HCT116 (cell line): ENCODE data around the gene EPN1. TPM values are rescaled to one million over a fixed set of nuclear protein-coding genes. Genes with fewer than 3 reads are reported as not detected.
A peak's percentile ranks its signal among the peaks of the same experiment; 100 is the strongest.

Source experiments
- ATAC-seq: fragments of 200-7000 bp; cut with Tn5 transposase; 2 replicates; pipeline ENCODE4 v1.9.1; 2020; ENCODE audit warnings: mild to moderate bottlenecking, moderate library complexity
- BruUV-seq: library from RNA; stranded (reverse); fragments of 400-500 nt; replicated peaks from 2 replicates; lab custom pipeline; 2021; lab: Mats Ljungman, UMichigan
- CTCF ChIA-PET: fragments of 300-600 bp; sonication (Branson Sonifier 250); formaldehyde crosslinking; loops from one replicate; lab custom pipeline; 2021; ENCODE audit warnings: antibody characterized with exemption; lab: Charles Lee
- POLR2A ChIA-PET: fragments of 300-600, 350-600 bp; sonication (Branson Sonifier 250); formaldehyde crosslinking; loops from one replicate; lab custom pipeline; 2021; ENCODE audit warnings: antibody characterized with exemption; lab: Charles Lee
- RAD21 ChIA-PET, 2 experiments: fragments of 300-600 bp; sonication (Branson Sonifier 250); formaldehyde crosslinking; loops; one replicate each; lab custom pipeline; 2023; ENCODE audit warnings: low total read pairs in 2 of 2; ENCODE audit not compliant: uncharacterized antibody in 2 of 2, unreplicated experiment in 2 of 2, low non-redundant PET in 1 of 2; lab: Charles Lee
- DNase-seq: peaks from one replicate; pipeline ENCODE4 v3.0.0-alpha.2; 2010; ENCODE audit warnings: low read depth, low spot score
- H2AFZ ChIP-seq: fragments of 200-600 bp; shearing (Covaris generic), sonication (generic); 2 replicates; pipeline ENCODE4 v1.6.1; 2017; ENCODE audit warnings: low read depth, mixed run types, mixed read lengths, antibody characterized with exemption, low read length; ENCODE audit not compliant: poor library complexity, severe bottlenecking
- H3K27ac ChIP-seq: 2 replicates; pipeline ENCODE4 v1.5.1; 2012; ENCODE audit warnings: low read depth, low read length
- H3K27me3 ChIP-seq: fragments of 200-600 bp; sonication (generic); 2 replicates; pipeline ENCODE4 v1.6.1; 2016; ENCODE audit warnings: mixed run types, low read length, mixed read lengths; ENCODE audit not compliant: insufficient read depth
- H3K36me3 ChIP-seq, 2 experiments: fragments of 200-500 bp in 1 of 2; fragments of 200-600 bp in 1 of 2; sonication (Bioruptor generic) in 1 of 2; sonication (generic) in 1 of 2; 2 replicates each; pipeline versions ENCODE4 v1.5.1 to v1.6.1; 2014 to 2016; ENCODE audit warnings: low read length in 2 of 2, inconsistent platforms in 1 of 2, mixed read lengths in 1 of 2, mixed run types in 1 of 2; ENCODE audit not compliant: insufficient read depth in 2 of 2, control insufficient read depth in 1 of 2
- H3K4me1 ChIP-seq, 2 experiments: fragments of 200-600 bp in 1 of 2; sonication (generic) in 1 of 2; 2 replicates each; pipeline versions ENCODE4 v1.5.1 to v1.6.1; 2012 to 2017; ENCODE audit warnings: low read length in 2 of 2, inconsistent platforms in 1 of 2, mild to moderate bottlenecking in 1 of 2, mixed read lengths in 1 of 2, mixed run types in 1 of 2, moderate library complexity in 1 of 2; ENCODE audit not compliant: insufficient read depth in 2 of 2, control insufficient read depth in 1 of 2
- H3K4me2 ChIP-seq: fragments of 200-600 bp; sonication (generic); 2 replicates; pipeline ENCODE4 v1.6.1; 2017; ENCODE audit warnings: mixed run types, low read length, mixed read lengths
- H3K4me3 ChIP-seq, 2 experiments: fragments of 200-600 bp in 1 of 2; sonication (generic) in 1 of 2; replicated peaks in 1 of 2; 2 replicates each; pipeline ENCODE4 v1.5.1; 2011 to 2016; ENCODE audit warnings: low read length in 2 of 2, control low read depth in 1 of 2, low read depth in 1 of 2, mild to moderate bottlenecking in 1 of 2, mixed read lengths in 1 of 2, mixed run types in 1 of 2
- H3K79me2 ChIP-seq: fragments of 200-600 bp; sonication (generic); 2 replicates; pipeline ENCODE4 v1.6.1; 2017; ENCODE audit warnings: mild to moderate bottlenecking, mixed run types, low read length, moderate library complexity, mixed read lengths; ENCODE audit not compliant: insufficient read depth
- H3K9ac ChIP-seq: fragments of 200-600 bp; sonication (generic); 2 replicates; pipeline ENCODE4 v1.6.1; 2016; ENCODE audit warnings: low read length, mixed read lengths
- H3K9me2 ChIP-seq: fragments of 200-600 bp; sonication (generic), shearing (Covaris generic); 2 replicates; pipeline ENCODE4 v1.6.1; 2017; ENCODE audit warnings: mixed run types, mild to moderate bottlenecking, moderate library complexity; ENCODE audit not compliant: insufficient read depth
- H3K9me3 ChIP-seq, 2 experiments: fragments of 200-500 bp in 1 of 2; fragments of 200-600 bp in 1 of 2; sonication (Bioruptor generic) in 1 of 2; sonication (generic) in 1 of 2; 2 replicates each; pipeline ENCODE4 v1.6.1; 2014 to 2017; ENCODE audit warnings: low read length in 2 of 2, mixed read lengths in 2 of 2, inconsistent platforms in 1 of 2, low read depth in 1 of 2, mild to moderate bottlenecking in 1 of 2, mixed run types in 1 of 2, moderate library complexity in 1 of 2; ENCODE audit not compliant: control insufficient read depth in 1 of 2, insufficient read depth in 1 of 2
- H4K20me1 ChIP-seq: fragments of 200-600 bp; sonication (generic), shearing (Covaris generic); 2 replicates; pipeline ENCODE4 v1.6.1; 2017; ENCODE audit warnings: mixed run types, mild to moderate bottlenecking, moderate library complexity; ENCODE audit not compliant: insufficient read depth
- CTCF ChIP-seq, 3 experiments: fragments of 200-600 bp in 1 of 3; sonication (generic) in 1 of 3; IDR thresholded peaks in 2 of 3; conservative IDR thresholded peaks in 1 of 3; 2 replicates each; pipeline ENCODE4 v1.5.1; 2012 to 2017; ENCODE audit warnings: low read depth in 2 of 3, low read length in 2 of 3, antibody characterized with exemption in 1 of 3, borderline replicate concordance in 1 of 3, control low read depth in 1 of 3, mild to moderate bottlenecking in 1 of 3, mixed read lengths in 1 of 3, mixed run types in 1 of 3, moderate library complexity in 1 of 3; ENCODE audit not compliant: insufficient read depth in 1 of 3
- EGR1 ChIP-seq: IDR thresholded peaks from 2 replicates; pipeline ENCODE4 v1.6.1; 2012; ENCODE audit warnings: low read depth
- MAX ChIP-seq: IDR thresholded peaks from 2 replicates; pipeline ENCODE4 v1.6.1; 2012
- POLR2AphosphoS5 ChIP-seq: IDR thresholded peaks from 2 replicates; pipeline ENCODE4 v1.6.1; 2011; ENCODE audit warnings: mild to moderate bottlenecking, low read depth, low read length, moderate library complexity
- SP1 ChIP-seq: IDR thresholded peaks from 2 replicates; pipeline ENCODE4 v1.6.1; 2012; ENCODE audit warnings: low read depth
- YY1 ChIP-seq: IDR thresholded peaks from 2 replicates; pipeline ENCODE4 v1.6.1; 2011; ENCODE audit warnings: low read length, low read depth, moderate library complexity, mild to moderate bottlenecking; ENCODE audit not compliant: insufficient replicate concordance; ENCODE audit errors: extremely low read depth
- intact Hi-C: fragments of 100-400 bp; cut with micrococcal nuclease; formaldehyde crosslinking; loops from 2 replicates; pipeline ENCODE4 v1.10.0; 2022
- total RNA-seq: library from RNA; stranded (reverse); gene quantifications from one replicate; pipeline ENCODE4 v1.2.1, GENCODE V29; 2021; ENCODE audit not compliant: unreplicated experiment

The EPN1 gene
- total RNA-seq, 1 experiment from 2014 or later: 122 TPM

GRCh38 chr19:55638864-55639359 is 36.1 kb upstream of the EPN1 start:
- no peak for DNase-seq
- ChIA-PET CTCF (no interaction called here), POLR2A (no interaction called here)

More at GRCh38 chr19:55638864-55639359, 36.1 kb upstream of the EPN1 start:
- H3K4me3 ChIP-seq: peak overlapping the region; percentile 9 to 17; a peak in 2 of 4 replicates
- peak overlapping the region; percentile 96 for H3K27ac ChIP-seq
- H3K36me3 ChIP-seq: 0 out of 4 replicates have a peak, but pooled peaks cover 0 to 3% of the 10 kb centered on the region in 2 experiments
- intact Hi-C loops: loop anchor here (10.0 kb wide), 2 partner anchors 494 to 984 kb away; partner anchors contain the start of gene TNNT1
- no peaks in the 10 kb centered on the region for H4K20me1 ChIP-seq
- peak; percentile 26 for ATAC-seq
- peaks cover 73% of the 10 kb centered on the region for H3K79me2 ChIP-seq
- RAD21 ChIA-PET: no interaction called here
- peak overlapping the region; percentile 75 for H3K4me2 ChIP-seq
- no peaks in the 10 kb centered on the region for H3K27me3 ChIP-seq
- TF ChIP-seq EGR1: no peak
- TF ChIP-seq SP1: no peak
- TF ChIP-seq MAX: 0 out of 2 replicates have a peak, but pooled peaks have one; percentile 28
- TF ChIP-seq YY1: peak; percentile 87
- TF ChIP-seq CTCF (IDR thresholded peaks at IDR 0.05 in 2 of 3, conservative IDR thresholded peaks at IDR 0.05 in 1 of 3; ENCODE audit: borderline replicate concordance in 1 of 3, insufficient read depth in 1 of 3, low read depth in 2 of 3, low read length in 2 of 3): peak; percentile 78 to 85 (median 81)
- peak; percentile 45 for TF ChIP-seq POLR2AphosphoS5
- H2AFZ ChIP-seq: no peak overlapping the region
- H3K9ac ChIP-seq: no peak overlapping the region
- BruUV-seq: no TSS peak
- H3K4me1 ChIP-seq: peaks cover 24 to 60% of the 10 kb centered on the region in 2 experiments
- no peaks in the 10 kb centered on the region for H3K9me2 ChIP-seq
- H3K9me3 ChIP-seq: no peaks in the 10 kb centered on the region
